ENCODE results near the gene PTPRR. TPM values are rescaled to one million over a fixed set of nuclear protein-coding genes. Genes with fewer than 3 reads are reported as not detected.

The PTPRR gene
- total RNA-seq, 4 donors from 2014 or later = 1.3 to 1.5 TPM; not detected in 2

- TF ChIP-seq CTCF (IDR thresholded peaks at IDR 0.05; ENCODE audit: low read depth) = no peak
Measured at GRCh38 chr12:70660620-70661219, 259.8 kb downstream of the PTPRR start.

- no peak for TF ChIP-seq CTCF (IDR thresholded peaks at IDR 0.05; ENCODE audit: low read depth)
Measured at GRCh38 chr12:70660002-70660604, 260.4 kb downstream of the PTPRR start.

DNA sequence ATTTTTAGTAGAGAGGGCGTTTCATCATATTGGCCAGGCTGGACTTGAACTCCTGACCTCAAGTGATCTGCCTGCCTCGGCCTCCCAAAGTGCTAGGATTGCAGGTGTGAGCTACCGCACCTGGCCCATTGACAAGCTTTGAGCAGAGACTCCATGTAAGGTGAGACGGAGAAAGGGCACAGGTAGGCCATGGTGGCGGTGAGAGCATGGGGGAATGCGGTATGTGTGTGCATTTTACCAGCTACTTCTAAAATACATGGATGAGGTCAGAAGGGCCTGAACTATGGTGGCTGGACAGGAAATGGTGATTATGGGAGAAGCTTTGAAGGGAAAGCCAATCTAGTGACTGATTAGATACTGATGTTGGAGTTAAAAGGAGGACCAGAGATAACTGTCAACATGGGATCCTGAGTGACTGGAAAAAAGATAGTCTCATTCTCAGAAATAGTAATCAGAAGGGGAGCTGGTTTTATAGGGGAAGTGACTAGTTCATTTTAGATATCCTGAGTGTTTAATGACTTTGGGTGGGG, 261.4 kb downstream of the PTPRR start:
- TF ChIP-seq CTCF (IDR thresholded peaks at IDR 0.05; ENCODE audit: low read depth) = no peak

DNA sequence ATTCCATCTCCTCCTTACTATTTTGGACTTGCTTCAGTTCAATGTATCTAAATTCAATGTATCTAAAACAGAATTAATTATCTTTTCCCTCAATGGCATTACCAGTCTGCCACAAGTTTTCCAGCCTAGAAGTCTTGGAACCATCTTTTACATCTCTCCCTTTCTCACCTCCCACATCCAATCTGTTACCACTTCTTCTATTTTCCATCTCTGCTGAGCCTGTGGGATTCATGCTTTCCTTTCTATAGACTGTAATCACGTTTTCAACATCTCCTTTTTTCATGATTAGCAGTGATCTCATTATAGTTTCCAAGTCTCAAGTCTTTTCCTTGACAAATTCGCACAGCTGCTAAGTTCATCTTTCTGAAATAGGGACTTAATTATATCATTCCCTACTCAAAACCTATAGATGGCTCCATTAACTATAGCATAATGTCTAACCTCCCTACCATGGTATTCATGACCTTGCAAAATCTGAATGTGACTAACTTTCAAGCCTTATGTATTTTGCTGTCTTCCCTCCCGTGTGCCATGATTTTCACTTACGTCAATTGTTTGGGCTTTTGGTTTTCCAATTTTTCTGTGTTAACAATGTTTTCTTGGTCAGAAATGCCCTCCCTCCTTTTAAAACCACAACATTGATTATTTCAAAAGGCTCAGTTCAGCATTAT, 262.8 kb downstream of the PTPRR start:
- TF ChIP-seq CTCF (IDR thresholded peaks at IDR 0.05; ENCODE audit: low read depth) = no peak

GRCh38 chr12:70652451-70652850, 268.1 kb downstream of the PTPRR start:
- TF ChIP-seq CTCF (IDR thresholded peaks at IDR 0.05; ENCODE audit: low read depth) = no peak

DNA sequence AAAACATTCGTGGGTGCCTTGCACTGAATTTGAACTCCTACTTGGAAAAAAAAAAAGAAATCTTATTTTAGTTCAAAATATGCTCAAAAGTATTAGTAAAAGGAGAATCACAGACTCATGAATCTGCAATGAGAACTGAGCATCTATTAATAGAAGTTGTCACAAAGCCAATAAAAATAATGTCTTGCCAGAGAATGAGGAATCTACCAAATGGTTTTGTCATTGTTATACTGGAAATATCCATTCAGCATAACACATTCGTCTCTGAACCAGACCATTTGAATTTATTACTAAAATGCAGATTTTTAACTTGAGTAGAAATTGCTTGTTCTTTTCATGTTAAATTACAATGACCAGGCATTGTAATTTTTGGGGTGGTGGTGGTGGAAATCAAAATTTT, 271.7 kb downstream of the PTPRR start:
- no peak for TF ChIP-seq CTCF (IDR thresholded peaks at IDR 0.05; ENCODE audit: low read depth)

GRCh38 chr12:70648191-70648590, 272.3 kb downstream of the PTPRR start:
- TF ChIP-seq CTCF (IDR thresholded peaks at IDR 0.05; ENCODE audit: low read depth) = no peak
